ENCODE results near the gene DIP2B. TPM values are rescaled to one million over a fixed set of nuclear protein-coding genes. Genes with fewer than 3 reads are reported as not detected.

Gene DIP2B
- total RNA-seq, 1 experiment from 2014 or later: 30.2 TPM

DNA sequence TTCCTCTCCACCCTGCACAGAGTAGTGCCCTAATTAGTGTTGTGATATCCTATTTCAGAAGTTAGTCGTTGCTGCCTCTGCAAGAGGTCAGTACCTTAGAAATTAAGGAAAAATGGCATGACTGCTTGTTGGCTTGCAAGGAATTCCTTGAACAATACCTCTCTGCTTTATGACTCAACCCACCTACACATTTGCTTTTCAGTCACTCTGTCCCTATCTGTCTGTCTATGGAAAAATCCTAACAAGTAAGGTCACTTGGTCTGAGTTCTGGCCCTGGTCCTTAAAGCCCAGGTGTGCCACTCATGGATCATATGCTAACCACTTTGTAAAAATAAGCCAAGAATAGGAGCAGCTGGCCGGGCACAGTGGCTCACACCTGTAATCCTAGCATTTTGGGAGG is 142.7 kb downstream of the DIP2B start:
- intact Hi-C loops (cut with micrococcal nuclease; ENCODE audit: unreplicated experiment): no loop called here
- H3K36me3 ChIP-seq (ENCODE audit: control insufficient read depth, insufficient read depth, low read length): no peaks in the 10 kb centered on the region
- in situ Hi-C loops (cut with HindIII; ENCODE audit: low pct_unique_long_range_greater_than_20kb, low sequenced_read_pairs): no loop called here
- H3K27ac ChIP-seq (ENCODE audit: low read length): no peak overlapping the region
- H3K27me3 ChIP-seq (ENCODE audit: control insufficient read depth, insufficient read depth, low read length): no peaks in the 10 kb centered on the region
- TF ChIP-seq TCF7L2 (IDR thresholded peaks at IDR 0.05; ENCODE audit: low read depth, low read length) (no peak), SIN3A (IDR thresholded peaks at IDR 0.05; ENCODE audit: borderline replicate concordance, insufficient read depth, low read depth, low read length) (no peak), POLR2AphosphoS5 (IDR thresholded peaks at IDR 0.05; ENCODE audit: low read depth, low read length) (no peak), REST (IDR thresholded peaks at IDR 0.05; ENCODE audit: insufficient read depth in 1 of 2, low read depth in 2 of 2, low read length in 1 of 2) (no peak), CTCF (IDR thresholded peaks at IDR 0.05) (no peak)
- H3K4me3 ChIP-seq (ENCODE audit: low read depth in 2 of 2, low read length in 2 of 2): no peak overlapping the region
- H3K4me1 ChIP-seq (ENCODE audit: control insufficient read depth, insufficient read depth, low read length): 0 out of 2 replicates have a peak, but pooled peaks cover 5% of the 10 kb centered on the region
- ATAC-seq: peak; percentile 66; the same call in 1 of the 2 replicates
- H3K9me3 ChIP-seq (ENCODE audit: control insufficient read depth, insufficient read depth, low read depth, low read length): no peaks in the 10 kb centered on the region
- CTCF ChIA-PET: no interaction called here
- POLR2A ChIA-PET: interaction anchor here (0.7 kb wide), 1 partner anchor 80 kb away, joined by 7 read pairs; no protein-coding TSS in a partner anchor
- no TSS peak for BruUV-seq (replicated peaks)
- no peak for DNase-seq (ENCODE audit: low read depth, low spot score)

DNA sequence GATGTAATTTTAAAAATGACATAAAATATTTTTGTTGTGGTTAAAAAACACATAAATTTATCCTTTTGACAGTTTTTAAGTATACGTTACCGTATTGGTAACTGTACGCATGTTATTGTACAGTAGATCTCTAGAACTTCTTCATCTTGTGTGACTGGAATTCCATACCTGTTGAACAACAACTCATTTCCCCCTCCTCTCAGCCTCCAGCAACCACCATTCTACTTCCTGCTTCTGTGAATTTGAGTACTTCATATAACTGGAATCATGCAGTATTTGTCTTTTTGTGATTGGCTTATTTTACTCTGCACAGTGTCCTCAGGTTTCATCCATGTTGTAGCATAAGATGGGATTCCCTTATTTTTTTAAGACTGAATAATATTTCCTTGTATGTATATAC is 145.5 kb downstream of the DIP2B start:
- Histone ChIP-seq H3K4me3 (ENCODE audit: low read depth in 2 of 2, low read length in 2 of 2) (no peak overlapping the region), H3K36me3 (ENCODE audit: control insufficient read depth, insufficient read depth, low read length) (no peaks in the 10 kb centered on the region), H3K9me3 (ENCODE audit: control insufficient read depth, insufficient read depth, low read depth, low read length) (no peaks in the 10 kb centered on the region), H3K4me1 (ENCODE audit: control insufficient read depth, insufficient read depth, low read length) (0 out of 2 replicates have a peak, but pooled peaks cover 5% of the 10 kb centered on the region), H3K27me3 (ENCODE audit: control insufficient read depth, insufficient read depth, low read length) (no peaks in the 10 kb centered on the region), H3K27ac (ENCODE audit: low read length) (no peak overlapping the region)
- CTCF ChIA-PET: no interaction called here
- intact Hi-C loops (cut with micrococcal nuclease; ENCODE audit: unreplicated experiment) (no loop called here), in situ Hi-C loops (cut with HindIII; ENCODE audit: low pct_unique_long_range_greater_than_20kb, low sequenced_read_pairs) (no loop called here)
- POLR2A ChIA-PET: interaction anchor here (0.6 kb wide), 1 partner anchor 1500 kb away, joined by 3 read pairs; no protein-coding TSS in a partner anchor
- no peak for DNase-seq (ENCODE audit: low read depth, low spot score)
- TF ChIP-seq SIN3A (IDR thresholded peaks at IDR 0.05; ENCODE audit: borderline replicate concordance, insufficient read depth, low read depth, low read length) (no peak), CTCF (IDR thresholded peaks at IDR 0.05) (no peak), TCF7L2 (IDR thresholded peaks at IDR 0.05; ENCODE audit: low read depth, low read length) (no peak), POLR2AphosphoS5 (IDR thresholded peaks at IDR 0.05; ENCODE audit: low read depth, low read length) (no peak), REST (IDR thresholded peaks at IDR 0.05; ENCODE audit: insufficient read depth in 1 of 2, low read depth in 2 of 2, low read length in 1 of 2) (no peak)
- BruUV-seq (replicated peaks): no TSS peak
- ATAC-seq: no peak

Measured in Panc1 (cell line).